CD4-positive, alpha-beta memory T cell (primary cell): ENCODE measurements around the gene OSBP2. TPM values are rescaled to one million over a fixed set of nuclear protein-coding genes. Genes with fewer than 3 reads are reported as not detected.
A peak's percentile ranks its signal among the peaks of the same experiment; 100 is the strongest.

Experiments
- CTCF ChIA-PET: fragments of 350-600 bp; sonication (Branson Sonifier 250); formaldehyde crosslinking; loops from one replicate; lab custom pipeline; 2021; ENCODE audit warnings: inconsistent platforms; ENCODE audit not compliant: partially characterized antibody; lab: Charles Lee
- POLR2A ChIA-PET: fragments of 350-600 bp; sonication (Branson Sonifier 250); formaldehyde crosslinking; loops from one replicate; lab custom pipeline; 2021; ENCODE audit not compliant: partially characterized antibody; lab: Charles Lee
- DNase-seq, 5 donors: peaks; one replicate each; pipeline versions ENCODE4 v3.0.0 to v3.0.0-alpha.2; 2020 to 2022; ENCODE audit warnings: mixed read lengths in 1 of 5
- H3K27ac ChIP-seq: one replicate; pipeline ENCODE4 v1.7.0; 2013; ENCODE audit warnings: low read depth, low read length
- H3K27me3 ChIP-seq: 2 replicates; pipeline ENCODE4 v1.7.0; 2013; ENCODE audit warnings: mild to moderate bottlenecking, low read length, moderate library complexity; ENCODE audit not compliant: insufficient read depth
- H3K36me3 ChIP-seq: 2 replicates; pipeline ENCODE4 v1.7.0; 2013; ENCODE audit warnings: mild to moderate bottlenecking, low read length, moderate library complexity; ENCODE audit not compliant: insufficient read depth
- H3K4me1 ChIP-seq: 2 replicates; pipeline ENCODE4 v1.7.0; 2013; ENCODE audit warnings: mild to moderate bottlenecking, low read length, moderate library complexity; ENCODE audit not compliant: insufficient read depth
- H3K4me3 ChIP-seq, 2 donors: one replicate each; pipeline ENCODE4 v1.7.0; 2013; ENCODE audit warnings: low read length in 2 of 2, mild to moderate bottlenecking in 1 of 2
- H3K9me3 ChIP-seq, 2 donors: one replicate each; pipeline ENCODE4 v1.7.0; 2013; ENCODE audit warnings: low read length in 2 of 2, control low read depth in 1 of 2; ENCODE audit not compliant: control insufficient read depth in 1 of 2
- H3K27ac Mint-ChIP-seq, 7 donors: one replicate each; pipeline ENCODE4 v1.8.0; 2020 to 2021; ENCODE audit warnings: mixed read lengths in 7 of 7, mild to moderate bottlenecking in 6 of 7, inconsistent platforms in 3 of 7, moderate library complexity in 3 of 7
- H3K27me3 Mint-ChIP-seq, 2 donors: one replicate each; pipeline ENCODE4 v1.8.0; 2020 to 2021; ENCODE audit warnings: mixed read lengths in 2 of 2
- H3K36me3 Mint-ChIP-seq, 2 donors: one replicate each; pipeline ENCODE4 v1.8.0; 2020 to 2021; ENCODE audit warnings: mixed read lengths in 2 of 2, inconsistent platforms in 1 of 2, mild to moderate bottlenecking in 1 of 2
- H3K4me1 Mint-ChIP-seq, 4 donors: one replicate each; pipeline ENCODE4 v1.8.0; 2020 to 2021; ENCODE audit warnings: mixed read lengths in 4 of 4, mild to moderate bottlenecking in 1 of 4
- H3K4me3 Mint-ChIP-seq, 8 donors: one replicate each; pipeline ENCODE4 v1.8.0; 2020 to 2021; ENCODE audit warnings: mixed read lengths in 8 of 8, mild to moderate bottlenecking in 7 of 8, moderate library complexity in 6 of 8, inconsistent platforms in 3 of 8
- H3K9me3 Mint-ChIP-seq, 8 donors: one replicate each; pipeline ENCODE4 v1.8.0; 2020 to 2021; ENCODE audit warnings: mixed read lengths in 8 of 8, mild to moderate bottlenecking in 5 of 8, inconsistent platforms in 3 of 8, moderate library complexity in 1 of 8
- intact Hi-C: fragments of 100-400 bp; cut with micrococcal nuclease; formaldehyde crosslinking; loops from one replicate; pipeline ENCODE4 v1.15.1; 2023
- polyA plus RNA-seq, 2 donors: library from polyadenylated mRNA; unstranded; fragments of 300-500 nt; fragmentation: Illumina TruSeq; gene quantifications; one replicate each; pipeline ENCODE4 v1.2.3, GENCODE V29; 2021
- total RNA-seq, 2 experiments: library from RNA; stranded (reverse); gene quantifications; one replicate each; pipeline ENCODE4 v1.2.3, GENCODE V29; 2021

OSBP2 gene
- total and polyA plus RNA-seq, 4 experiments from 2014 or later, result 0.39 to 1.3 (median 0.74) TPM

DNA sequence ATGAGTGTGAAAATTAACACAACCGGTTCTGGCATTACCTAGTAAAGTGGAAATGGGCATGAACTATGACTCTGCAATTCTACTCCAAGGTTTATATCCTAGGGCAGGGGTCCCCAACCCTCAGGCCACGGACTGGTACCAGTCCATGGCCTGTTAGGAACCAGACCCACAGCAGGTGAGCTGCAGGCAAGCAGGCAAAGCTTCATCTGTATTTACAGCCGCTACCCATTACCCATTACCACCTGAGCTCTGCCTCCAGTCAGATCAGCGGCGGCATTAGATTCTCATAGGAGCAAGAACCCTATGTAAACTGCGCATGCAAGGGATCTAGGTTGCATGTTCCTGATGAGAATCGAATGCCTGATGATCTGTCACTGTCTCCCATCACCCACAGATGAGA is 224.1 kb downstream of the OSBP2 start:
- POLR2A ChIA-PET, result interaction anchor here (0.7 to 6.4 kb wide), 4 partner anchors 15 to 284 kb away, joined by 3 to 80 read pairs (median 32); partner anchors contain the start of genes MORC2, SLC35E4 and TUG1
- Histone ChIP-seq H3K4me3 (no peak overlapping the region), H3K4me1 (peaks cover 23% of the 10 kb centered on the region), H3K27ac (no peak overlapping the region), H3K36me3 (no peaks in the 10 kb centered on the region), H3K27me3 (no peaks in the 10 kb centered on the region), H3K9me3 (peaks cover 0 to 3% of the 10 kb centered on the region in 2 donors)
- intact Hi-C loops, result no loop called here
- CTCF ChIA-PET, result interaction anchor here (1.3 to 5.9 kb wide), 10 partner anchors 9 to 285 kb away, joined by 3 to 95 read pairs (median 14); partner anchors contain the start of gene SLC35E4
- DNase-seq, result no peak
- H3K4me1 Mint-ChIP-seq, result peaks cover 7 to 20% (median 14%) of the 10 kb centered on the region in 4 donors
- H3K27ac Mint-ChIP-seq, result no peak overlapping the region
- H3K27me3 Mint-ChIP-seq, result no peaks in the 10 kb centered on the region
- peaks cover 3 to 6% of the 10 kb centered on the region in 2 donors for H3K36me3 Mint-ChIP-seq
- H3K9me3 Mint-ChIP-seq, result peaks cover 0 to 2% (median 0%) of the 10 kb centered on the region in 8 donors
- no peak overlapping the region for H3K4me3 Mint-ChIP-seq

- H3K4me1 Mint-ChIP-seq, result peaks cover 7 to 20% (median 14%) of the 10 kb centered on the region in 4 donors
- no peak overlapping the region for H3K27ac ChIP-seq
- no peaks in the 10 kb centered on the region for H3K27me3 Mint-ChIP-seq
- H3K4me3 ChIP-seq, result no peak overlapping the region
- peaks cover 23% of the 10 kb centered on the region for H3K4me1 ChIP-seq
- DNase-seq, result no peak
- no peaks in the 10 kb centered on the region for H3K27me3 ChIP-seq
- peak overlapping the region in 2 of 8 donors; percentile 79 to 86 for H3K4me3 Mint-ChIP-seq
- peaks cover 4 to 16% of the 10 kb centered on the region in 2 donors for H3K36me3 Mint-ChIP-seq
- H3K9me3 Mint-ChIP-seq, result peaks cover 0 to 2% (median 0%) of the 10 kb centered on the region in 8 donors
- no peaks in the 10 kb centered on the region for H3K36me3 ChIP-seq
- intact Hi-C loops, result loop anchor here (1.0 to 2.0 kb wide), 4 partner anchors 21 to 286 kb away; partner anchors contain the start of gene TUG1
- ChIA-PET CTCF (interaction anchor here (0.5 to 5.9 kb wide), 38 partner anchors 8 to 1326 kb away, joined by 3 to 95 read pairs (median 4); partner anchors contain the start of genes MORC2, PES1, SLC35E4 and TUG1), POLR2A (interaction anchor here (0.6 to 6.4 kb wide), 7 partner anchors 20 to 285 kb away, joined by 3 to 80 read pairs (median 7); partner anchors contain the start of genes MORC2, SLC35E4 and TUG1)
- H3K27ac Mint-ChIP-seq, result peak overlapping the region in 1 of 7 donors; percentile 80
- peaks cover 0 to 3% of the 10 kb centered on the region in 2 donors for H3K9me3 ChIP-seq
Observed at GRCh38 chr22:30919973-30920372, 225.3 kb downstream of the OSBP2 start.

- H3K9me3 ChIP-seq, result peaks cover 0 to 3% of the 10 kb centered on the region in 2 donors
- peak overlapping the region; percentile 69 to 86 (median 76) for H3K4me3 Mint-ChIP-seq
- peaks cover 6 to 19% of the 10 kb centered on the region in 2 donors for H3K36me3 Mint-ChIP-seq
- peak; percentile 71 to 78 (median 77) for DNase-seq
- H3K4me1 ChIP-seq, result peaks cover 23% of the 10 kb centered on the region
- ChIA-PET POLR2A (interaction anchor here (0.6 to 6.4 kb wide), 6 partner anchors 19 to 285 kb away, joined by 3 to 80 read pairs (median 14); partner anchors contain the start of genes MORC2, SLC35E4 and TUG1), CTCF (interaction anchor here (0.7 to 5.9 kb wide), 33 partner anchors 9 to 1325 kb away, joined by 3 to 95 read pairs (median 3); partner anchors contain the start of genes MORC2, PES1, SLC35E4 and TUG1)
- intact Hi-C loops, result loop anchor here (1.0 to 2.0 kb wide), 4 partner anchors 20 to 286 kb away; partner anchors contain the start of gene TUG1
- H3K27me3 Mint-ChIP-seq, result no peaks in the 10 kb centered on the region
- peaks cover 0 to under 1% (median 0%) of the 10 kb centered on the region in 8 donors for H3K9me3 Mint-ChIP-seq
- H3K4me3 ChIP-seq, result no peak overlapping the region
- no peak overlapping the region for H3K27ac ChIP-seq
- H3K27ac Mint-ChIP-seq, result peak overlapping the region in 5 of 7 donors; percentile 5 to 80 (median 73)
- no peaks in the 10 kb centered on the region for H3K36me3 ChIP-seq
- peaks cover 7 to 20% (median 14%) of the 10 kb centered on the region in 4 donors for H3K4me1 Mint-ChIP-seq
- H3K27me3 ChIP-seq, result no peaks in the 10 kb centered on the region
Observed at GRCh38 chr22:30920407-30920806, 225.7 kb downstream of the OSBP2 start.

DNA sequence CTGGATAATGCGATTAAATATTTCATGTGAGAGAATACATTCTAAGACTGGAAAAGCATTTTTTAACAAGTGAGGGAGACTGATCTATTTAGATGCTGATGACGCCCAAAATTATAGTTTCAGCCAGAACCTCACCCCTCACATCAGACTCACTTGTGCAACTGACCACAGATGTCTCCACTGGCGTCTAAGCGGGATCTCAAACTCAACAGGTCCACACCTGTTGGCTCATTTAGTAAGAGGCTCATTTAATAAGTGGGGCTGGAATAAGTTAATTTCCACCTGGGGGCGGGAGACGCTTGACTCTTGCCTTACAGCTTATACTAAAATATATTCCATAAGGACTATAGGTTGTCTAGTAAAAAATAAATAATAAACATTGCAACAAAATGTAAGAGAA is 226.4 kb downstream of the OSBP2 start:
- Mint-ChIP-seq H3K4me1 (peaks cover 7 to 20% (median 14%) of the 10 kb centered on the region in 4 donors), H3K27ac (peak overlapping the region; percentile 73 to 93 (median 88)), H3K27me3 (no peaks in the 10 kb centered on the region), H3K4me3 (peak overlapping the region; percentile 76 to 91 (median 85)), H3K9me3 (no peaks in the 10 kb centered on the region), H3K36me3 (peaks cover 8 to 23% of the 10 kb centered on the region in 2 donors)
- Histone ChIP-seq H3K4me1 (peaks cover 23% of the 10 kb centered on the region), H3K27me3 (no peaks in the 10 kb centered on the region), H3K36me3 (peaks cover 3% of the 10 kb centered on the region), H3K27ac (peak overlapping the region; percentile 51), H3K9me3 (no peaks in the 10 kb centered on the region), H3K4me3 (peak overlapping the region in 1 of 2 donors; percentile 69)
- DNase-seq, result no peak
- CTCF ChIA-PET, result interaction anchor here (0.9 to 5.9 kb wide), 13 partner anchors 9 to 299 kb away, joined by 3 to 95 read pairs (median 14); partner anchors contain the start of genes MORC2, SLC35E4 and TUG1
- POLR2A ChIA-PET, result interaction anchor here (1.5 to 6.4 kb wide), 7 partner anchors 11 to 286 kb away, joined by 4 to 80 read pairs (median 25); partner anchors contain the start of genes MORC2, SLC35E4 and TUG1
- intact Hi-C loops, result loop anchor here (2.0 kb wide), 1 partner anchor 20 kb away; no protein-coding TSS in a partner anchor

GRCh38 chr22:30922151-30922611 is 227.5 kb downstream of the OSBP2 start:
- intact Hi-C loops, result no loop called here
- Mint-ChIP-seq H3K4me3 (peak overlapping the region; percentile 76 to 91 (median 85)), H3K27ac (peak overlapping the region; percentile 76 to 93 (median 88)), H3K36me3 (peaks cover 16 to 32% of the 10 kb centered on the region in 2 donors), H3K4me1 (peaks cover 9 to 20% (median 14%) of the 10 kb centered on the region in 4 donors), H3K27me3 (no peaks in the 10 kb centered on the region), H3K9me3 (no peaks in the 10 kb centered on the region)
- Histone ChIP-seq H3K36me3 (peaks cover 12% of the 10 kb centered on the region), H3K27me3 (no peaks in the 10 kb centered on the region), H3K4me1 (peaks cover 23% of the 10 kb centered on the region), H3K27ac (peak overlapping the region; percentile 51), H3K9me3 (no peaks in the 10 kb centered on the region), H3K4me3 (peak overlapping the region in 1 of 2 donors; percentile 69)
- DNase-seq, result peak; percentile 76 to 82 (median 79)
- ChIA-PET CTCF (interaction anchor here (0.6 to 5.9 kb wide), 16 partner anchors 8 to 675 kb away, joined by 3 to 95 read pairs (median 4); partner anchors contain the start of genes MORC2, SLC35E4 and TUG1), POLR2A (interaction anchor here (0.6 to 6.4 kb wide), 15 partner anchors 10 to 831 kb away, joined by 3 to 80 read pairs (median 5); partner anchors contain the start of genes MORC2, PATZ1, SLC35E4 and TUG1)

DNA sequence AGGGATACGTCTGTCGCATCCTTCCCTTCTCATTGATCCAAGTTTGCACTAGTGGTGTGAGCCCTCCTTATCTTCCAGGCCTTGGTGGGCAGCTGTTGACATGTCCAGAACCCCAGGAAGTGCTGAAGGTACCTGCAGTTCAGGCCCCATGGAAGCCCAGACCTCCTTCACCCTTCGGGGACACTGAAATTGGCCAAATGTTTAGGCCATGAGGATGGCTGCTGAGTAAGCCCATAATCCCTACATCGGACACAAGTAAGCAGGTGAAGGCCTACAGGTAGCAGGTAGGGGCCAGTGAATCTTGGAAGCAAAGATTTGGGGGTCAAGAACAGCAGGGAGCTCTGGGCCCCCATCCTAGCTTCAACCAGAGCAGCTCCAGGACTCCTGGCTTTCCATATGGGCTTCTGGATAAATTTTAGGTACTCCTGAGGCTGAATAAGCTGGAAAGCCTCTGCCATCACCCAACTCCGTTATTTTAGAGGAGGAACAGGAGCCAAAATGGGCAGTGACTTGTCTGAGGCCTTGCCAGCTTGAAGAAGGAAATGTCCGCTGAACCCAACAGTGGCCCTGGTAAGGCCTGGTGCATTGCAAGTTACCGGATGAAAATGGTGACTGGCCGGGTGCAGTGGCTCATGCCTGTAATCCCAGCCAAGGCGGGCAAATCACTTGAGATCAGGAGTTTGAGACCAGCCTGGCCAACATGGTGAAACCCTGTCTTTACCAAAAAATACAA is 228.7 kb downstream of the OSBP2 start:
- Mint-ChIP-seq H3K36me3 (peaks cover 19 to 41% of the 10 kb centered on the region in 2 donors), H3K27ac (peak overlapping the region in 3 of 7 donors; percentile 42 to 65 (median 47)), H3K4me3 (no peak overlapping the region), H3K4me1 (peaks cover 9 to 20% (median 14%) of the 10 kb centered on the region in 4 donors), H3K27me3 (no peaks in the 10 kb centered on the region), H3K9me3 (no peaks in the 10 kb centered on the region)
- Histone ChIP-seq H3K27ac (no peak overlapping the region), H3K36me3 (peaks cover 23% of the 10 kb centered on the region), H3K27me3 (no peaks in the 10 kb centered on the region), H3K4me3 (no peak overlapping the region), H3K4me1 (peaks cover 23% of the 10 kb centered on the region), H3K9me3 (no peaks in the 10 kb centered on the region)
- intact Hi-C loops, result no loop called here
- ChIA-PET POLR2A (interaction anchor here (0.6 to 6.4 kb wide), 5 partner anchors 9 to 161 kb away, joined by 3 to 80 read pairs (median 27); partner anchors contain the start of genes MORC2 and TUG1), CTCF (interaction anchor here (1.2 to 5.9 kb wide), 5 partner anchors 12 to 289 kb away, joined by 5 to 95 read pairs (median 42); partner anchors contain the start of genes MORC2, SLC35E4 and TUG1)
- DNase-seq, result no peak
